ENCODE measurements around the gene NCBP1.

DNA sequence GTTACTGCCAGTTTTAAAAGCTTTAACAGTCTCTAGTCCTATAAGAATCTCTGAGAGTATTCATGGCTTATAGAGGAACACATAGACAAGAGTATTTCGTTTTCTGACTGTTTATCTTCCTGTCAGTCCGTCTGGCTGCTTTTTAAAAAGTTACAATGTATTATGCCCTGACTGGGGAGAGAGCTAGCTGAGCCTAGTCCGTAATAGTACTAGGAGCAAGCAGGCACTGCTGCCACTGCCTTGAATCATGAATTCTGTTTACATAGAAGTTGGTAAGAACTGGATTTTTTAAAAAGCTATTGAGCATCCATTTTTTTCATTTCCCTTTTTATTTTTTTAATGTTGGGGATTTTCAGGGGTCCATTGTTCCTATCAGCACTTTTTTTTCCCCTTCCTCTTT is 37.0 kb downstream of the NCBP1 start:
- TF ChIP-seq, protein P1, sequence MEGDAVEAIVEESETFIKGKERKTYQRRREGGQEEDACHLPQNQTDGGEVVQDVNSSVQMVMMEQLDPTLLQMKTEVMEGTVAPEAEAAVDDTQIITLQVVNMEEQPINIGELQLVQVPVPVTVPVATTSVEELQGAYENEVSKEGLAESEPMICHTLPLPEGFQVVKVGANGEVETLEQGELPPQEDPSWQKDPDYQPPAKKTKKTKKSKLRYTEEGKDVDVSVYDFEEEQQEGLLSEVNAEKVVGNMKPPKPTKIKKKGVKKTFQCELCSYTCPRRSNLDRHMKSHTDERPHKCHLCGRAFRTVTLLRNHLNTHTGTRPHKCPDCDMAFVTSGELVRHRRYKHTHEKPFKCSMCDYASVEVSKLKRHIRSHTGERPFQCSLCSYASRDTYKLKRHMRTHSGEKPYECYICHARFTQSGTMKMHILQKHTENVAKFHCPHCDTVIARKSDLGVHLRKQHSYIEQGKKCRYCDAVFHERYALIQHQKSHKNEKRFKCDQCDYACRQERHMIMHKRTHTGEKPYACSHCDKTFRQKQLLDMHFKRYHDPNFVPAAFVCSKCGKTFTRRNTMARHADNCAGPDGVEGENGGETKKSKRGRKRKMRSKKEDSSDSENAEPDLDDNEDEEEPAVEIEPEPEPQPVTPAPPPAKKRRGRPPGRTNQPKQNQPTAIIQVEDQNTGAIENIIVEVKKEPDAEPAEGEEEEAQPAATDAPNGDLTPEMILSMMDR (conservative IDR thresholded peaks at IDR 0.05 in 1 of 2, IDR thresholded peaks at IDR 0.05 in 1 of 2; ENCODE audit: low read depth in 1 of 2, low read length in 2 of 2): no peak
- no peak for TF ChIP-seq EZH2 (IDR thresholded peaks at IDR 0.05; ENCODE audit: low read length, missing control alignments)
